SH-SY5Y (cell line): ENCODE measurements around the gene PCGF1.

ENCODE experiments used
- GATA2 ChIP-seq: IDR thresholded peaks from 2 replicates; pipeline ENCODE4 v1.6.1; 2011; ENCODE audit warnings: mild to moderate bottlenecking, low read depth, low read length
- GATA3 ChIP-seq: IDR thresholded peaks from 2 replicates; pipeline ENCODE4 v1.6.1; 2011; ENCODE audit warnings: low read depth, mild to moderate bottlenecking, low read length, moderate library complexity

DNA sequence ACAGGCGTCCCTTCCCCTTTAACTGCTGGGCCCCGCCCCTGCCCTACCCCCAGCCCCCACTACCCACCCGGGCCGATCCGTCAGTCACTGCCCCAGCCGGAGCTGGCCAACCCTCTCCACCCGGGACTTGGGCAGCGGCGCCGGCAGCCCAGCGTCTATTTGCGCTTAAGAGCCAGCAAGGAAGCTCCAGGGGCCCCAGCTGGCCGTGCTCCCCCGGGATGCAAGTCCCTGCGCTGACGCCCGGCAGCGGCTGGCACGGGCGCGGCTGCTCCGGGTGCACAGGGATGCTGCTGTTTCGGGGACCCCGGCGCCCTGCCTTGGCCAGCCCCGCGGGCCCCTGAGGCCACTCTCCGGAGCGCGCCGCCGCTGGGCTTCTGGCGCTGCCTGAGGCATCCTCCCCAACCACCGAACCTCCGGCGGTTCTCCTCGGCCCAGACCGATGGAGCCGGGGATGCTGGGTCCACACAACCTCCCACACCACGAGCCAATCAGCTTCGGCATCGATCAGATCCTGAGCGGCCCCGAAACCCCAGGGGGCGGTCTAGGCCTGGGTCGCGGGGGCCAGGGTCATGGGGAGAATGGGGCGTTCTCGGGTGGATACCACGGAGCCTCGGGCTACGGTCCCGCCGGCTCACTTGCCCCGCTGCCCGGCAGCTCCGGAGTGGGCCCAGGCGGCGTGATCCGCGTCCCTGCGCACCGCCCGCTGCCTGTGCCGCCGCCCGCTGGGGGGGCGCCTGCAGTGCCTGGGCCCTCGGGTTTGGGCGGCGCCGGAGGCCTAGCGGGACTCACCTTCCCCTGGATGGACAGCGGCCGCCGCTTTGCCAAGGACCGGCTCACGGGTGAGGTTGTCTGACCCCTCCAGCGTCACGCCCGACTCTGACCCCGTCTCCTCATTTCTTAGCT, 7.1 kb upstream of the PCGF1 start, which contains the start of gene TLX2:
- TF ChIP-seq GATA3, result no peak
- TF ChIP-seq GATA2, result no peak; the same call in 1 of the 2 replicates
